HS-5 (cell line): ENCODE results near the gene ULBP1.
"Not testable (repeated sequence)": the region's sequence is repeated elsewhere in the genome, so short reads cannot be mapped to it uniquely, and the experiment has no call there.

Source experiments
- DNase-seq: peaks from one replicate; pipeline ENCODE4 v3.0.0-alpha.2; 2012; ENCODE audit warnings: low read depth

Gene ULBP1

DNA sequence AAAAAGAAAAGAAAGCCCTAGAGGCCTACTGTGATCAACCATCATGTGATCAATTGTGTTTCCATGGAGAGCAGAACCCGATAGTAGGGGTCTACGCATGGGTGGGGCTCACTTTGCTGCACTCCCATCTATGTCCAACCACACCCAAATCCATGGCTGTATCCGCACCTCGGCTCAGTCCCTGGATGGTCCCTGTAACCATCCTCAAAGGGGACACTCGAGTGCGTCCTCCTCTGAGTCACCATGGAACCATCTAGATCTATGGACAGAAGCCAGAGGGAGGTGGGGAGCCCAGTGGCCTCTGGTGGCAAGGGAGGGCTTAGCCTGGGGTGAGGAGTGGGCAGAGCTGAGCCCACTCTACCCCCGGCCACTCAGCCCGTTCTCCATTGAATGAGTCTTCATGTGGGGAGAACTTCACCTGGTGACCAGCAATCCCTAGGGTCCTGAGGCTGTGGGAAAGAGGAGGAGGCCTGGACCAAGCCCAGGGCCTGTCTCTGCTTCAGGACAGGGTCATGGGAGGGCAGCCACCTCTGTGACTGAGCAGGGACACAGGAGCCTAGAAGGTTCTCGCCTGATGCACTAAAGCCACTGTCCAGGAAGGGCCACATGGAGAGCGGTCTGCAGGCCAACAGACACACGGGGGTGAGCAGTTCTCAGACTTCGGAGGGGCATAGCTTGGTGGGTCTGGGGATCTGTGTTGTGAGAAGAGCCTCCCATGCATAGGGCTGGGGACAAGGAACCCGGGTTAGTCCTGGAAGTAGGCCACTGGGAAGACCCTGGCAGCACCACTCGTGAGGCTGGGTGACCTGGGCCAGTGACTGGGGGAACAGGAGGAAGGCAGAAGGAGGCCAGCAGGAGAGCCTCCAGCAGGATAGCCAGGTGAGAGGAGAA lies 42.3 kb downstream of the ULBP1 start:
- no peak for DNase-seq

DNA sequence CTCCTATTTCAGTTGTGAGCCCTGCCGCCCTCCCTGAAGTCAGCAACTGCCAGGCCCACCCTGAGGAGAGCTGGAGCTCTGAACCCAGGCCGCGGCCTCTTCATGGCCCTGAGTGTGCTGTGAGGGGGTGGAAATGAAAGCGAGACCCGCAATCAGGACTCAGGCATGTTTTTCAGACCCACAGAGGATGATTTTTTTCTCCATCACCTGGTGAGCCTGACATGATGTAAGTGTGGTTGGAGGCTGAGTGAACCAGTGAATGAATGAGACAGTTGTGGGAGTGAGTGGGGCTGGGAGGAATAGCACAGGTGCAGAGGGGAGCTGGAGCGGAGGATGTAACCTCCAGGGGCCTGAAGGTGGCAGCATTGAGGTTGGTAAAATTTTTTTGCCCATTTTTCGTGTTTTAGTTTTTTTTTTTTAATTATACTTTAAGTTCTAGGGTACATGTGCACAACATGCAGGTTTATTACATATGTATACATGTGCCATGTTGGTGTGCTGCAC lies 43.3 kb downstream of the ULBP1 start:
- no peak for DNase-seq

DNA sequence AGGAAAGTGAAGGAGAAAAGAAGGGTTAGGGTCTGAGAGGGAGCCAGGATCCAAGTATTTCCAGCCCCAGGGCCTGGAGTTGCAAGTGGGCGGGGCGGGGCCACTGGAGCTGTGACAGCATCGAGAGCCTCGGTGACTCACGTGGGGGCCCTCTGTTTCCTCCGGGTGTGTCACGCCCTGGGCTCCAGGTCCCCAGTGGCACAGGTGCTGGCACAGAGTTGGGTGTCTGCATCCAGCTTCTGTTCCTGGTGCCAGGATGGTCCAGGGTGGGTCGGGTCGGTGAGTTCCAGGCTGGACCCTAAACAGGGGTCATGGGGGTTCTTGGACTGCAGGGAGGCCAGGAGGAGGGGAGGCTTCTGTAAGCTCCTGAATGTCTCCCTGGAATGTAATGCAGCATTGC lies 44.8 kb downstream of the ULBP1 start:
- DNase-seq: no peak

DNA sequence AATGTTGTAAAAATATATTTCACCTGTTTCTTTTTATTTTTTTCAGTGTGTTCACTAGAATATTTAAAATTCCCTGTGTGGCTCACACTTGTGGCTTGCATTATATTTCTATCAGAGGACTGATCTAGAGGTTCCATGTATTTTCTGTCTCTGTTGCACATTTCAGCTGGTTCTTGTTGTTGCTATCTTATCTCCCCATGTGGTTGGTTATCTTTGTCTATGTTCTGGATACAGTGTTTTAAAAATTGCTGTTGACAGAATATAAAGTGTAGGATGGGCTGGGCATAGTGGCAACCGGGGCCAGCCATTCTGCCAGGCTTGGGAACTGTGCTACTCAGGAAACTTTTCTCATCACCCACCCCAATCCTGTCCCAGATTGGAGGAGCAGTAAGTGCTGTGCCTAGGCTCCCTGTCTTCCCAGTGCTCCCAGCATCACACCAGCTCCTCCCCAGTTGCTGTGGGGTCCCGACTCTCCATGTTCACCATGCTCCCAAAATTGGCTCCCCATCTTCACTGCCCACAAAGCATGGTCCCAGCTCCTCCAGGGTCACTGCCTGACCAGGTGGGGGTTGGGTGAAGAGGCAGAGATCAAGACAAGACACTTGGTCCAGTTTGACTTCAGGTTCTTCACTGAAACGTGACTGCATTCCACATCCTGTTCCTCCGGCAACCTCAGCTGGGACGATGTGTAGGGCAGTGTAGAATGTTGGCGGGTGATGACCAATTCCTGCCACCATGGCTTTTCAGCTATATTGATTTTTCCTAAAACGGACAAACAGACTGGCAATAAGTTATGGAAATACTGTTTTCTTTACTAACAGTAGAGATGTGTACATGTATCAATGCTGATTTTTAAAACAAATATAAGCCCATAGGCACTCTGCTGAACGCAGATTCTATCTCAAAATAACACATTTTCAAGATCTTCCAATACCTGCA lies 49.4 kb downstream of the ULBP1 start:
- not testable (repeated sequence) for DNase-seq

DNA sequence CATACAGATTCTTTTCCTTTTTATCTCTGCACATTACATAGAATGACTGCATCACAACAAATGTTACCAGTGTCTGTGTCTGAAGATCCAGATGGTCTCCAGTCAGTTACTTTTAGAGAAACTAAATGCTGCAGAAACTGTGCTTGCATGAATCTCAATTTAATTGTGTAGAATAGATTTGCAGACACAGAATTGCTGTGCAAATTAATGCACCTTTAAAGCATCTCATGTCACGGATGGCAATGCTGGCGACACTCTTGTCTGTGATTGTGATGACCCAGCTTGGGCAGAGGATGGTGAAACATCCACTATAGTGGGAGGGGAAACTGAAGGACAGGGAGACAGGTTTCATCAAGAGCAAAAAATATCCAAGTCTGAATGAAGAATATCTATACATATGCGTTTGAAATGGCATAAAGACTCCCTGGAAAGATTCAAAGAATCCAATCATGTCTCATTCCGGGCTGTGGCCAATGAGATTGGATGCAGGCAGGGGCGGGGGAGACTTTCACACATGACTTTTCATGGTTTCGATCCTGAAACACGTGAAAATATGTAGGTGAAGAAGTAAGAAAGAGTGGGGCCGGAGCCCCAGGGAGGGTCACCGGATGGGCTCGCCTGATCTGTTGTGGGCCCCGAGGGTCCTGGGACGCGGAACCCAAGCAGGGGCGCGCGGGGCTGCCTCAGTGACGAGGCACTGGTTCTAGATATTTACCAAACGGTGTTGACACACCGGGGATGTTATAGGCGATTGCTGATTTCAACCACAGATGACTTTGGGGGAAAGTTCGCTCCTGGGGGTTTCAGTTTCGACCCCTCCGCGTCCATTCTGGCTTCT lies 50.3 kb downstream of the ULBP1 start:
- not testable (repeated sequence) for DNase-seq

DNA sequence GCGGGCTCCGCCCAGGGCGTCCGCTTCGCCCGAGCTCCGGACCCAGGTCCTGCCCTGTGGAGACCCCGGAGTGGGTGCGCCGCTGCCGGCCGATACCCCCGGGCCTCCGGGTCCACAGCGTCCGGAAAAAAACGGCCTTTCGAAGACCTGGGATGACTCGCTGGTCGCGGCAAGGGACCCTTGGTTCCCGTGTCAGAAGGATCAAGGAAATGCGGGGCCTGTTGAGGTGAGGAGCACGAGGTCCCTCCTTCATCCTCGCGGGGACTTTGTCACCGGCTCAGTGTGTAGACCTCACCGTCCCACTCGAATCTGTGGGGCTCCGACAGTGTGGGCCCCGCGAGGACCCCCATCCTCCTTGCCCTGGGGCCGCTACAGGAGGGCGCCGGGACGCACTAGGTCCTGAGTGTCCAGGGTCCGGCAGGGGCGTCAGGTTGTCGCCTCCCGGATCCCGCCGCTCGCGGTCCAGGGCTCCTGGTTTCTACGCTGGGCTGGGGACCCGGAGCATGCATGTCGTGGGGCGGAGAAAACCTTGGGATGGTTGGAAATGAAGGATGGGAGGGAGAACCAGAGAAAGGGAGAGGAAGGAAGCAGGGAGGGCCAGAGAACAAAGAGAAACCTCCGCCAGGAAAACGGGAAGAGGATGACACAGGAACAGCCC lies 51.0 kb downstream of the ULBP1 start:
- DNase-seq: not testable (repeated sequence)

DNA sequence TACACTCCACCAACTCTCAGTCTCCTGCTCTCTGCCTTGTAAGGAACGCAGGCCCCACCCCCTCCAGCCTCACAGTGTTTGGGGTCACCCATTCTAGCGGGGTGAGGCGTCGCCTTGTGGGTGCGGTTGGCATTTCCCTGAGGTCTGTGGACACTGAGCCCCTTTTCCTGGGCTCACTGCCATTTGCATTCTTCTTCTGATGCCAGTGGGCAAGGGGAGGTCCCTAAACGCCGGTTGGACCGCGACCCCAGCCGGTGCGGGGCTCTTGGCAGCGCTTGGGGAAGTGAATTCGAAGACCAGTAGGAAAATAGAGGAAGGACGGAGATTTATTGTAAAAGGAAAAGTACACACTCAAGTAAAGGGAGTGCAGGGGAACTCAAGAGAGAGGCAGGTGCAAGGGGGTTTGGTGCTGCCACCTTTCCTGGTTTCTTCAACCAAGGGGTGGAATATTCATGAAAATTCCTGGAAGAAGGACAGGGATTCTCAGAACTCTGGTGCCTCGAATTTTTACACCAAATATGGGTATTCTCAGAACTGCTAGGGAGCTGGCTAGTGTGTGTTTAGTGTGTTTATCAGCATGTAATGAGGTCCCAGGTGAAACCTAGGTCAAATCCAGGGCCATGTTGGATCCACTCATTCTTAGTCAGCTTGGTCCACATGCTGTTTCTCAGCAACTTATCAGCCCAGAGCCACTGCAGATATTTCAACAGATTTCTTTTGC lies 51.7 kb downstream of the ULBP1 start:
- DNase-seq: not testable (repeated sequence)

DNA sequence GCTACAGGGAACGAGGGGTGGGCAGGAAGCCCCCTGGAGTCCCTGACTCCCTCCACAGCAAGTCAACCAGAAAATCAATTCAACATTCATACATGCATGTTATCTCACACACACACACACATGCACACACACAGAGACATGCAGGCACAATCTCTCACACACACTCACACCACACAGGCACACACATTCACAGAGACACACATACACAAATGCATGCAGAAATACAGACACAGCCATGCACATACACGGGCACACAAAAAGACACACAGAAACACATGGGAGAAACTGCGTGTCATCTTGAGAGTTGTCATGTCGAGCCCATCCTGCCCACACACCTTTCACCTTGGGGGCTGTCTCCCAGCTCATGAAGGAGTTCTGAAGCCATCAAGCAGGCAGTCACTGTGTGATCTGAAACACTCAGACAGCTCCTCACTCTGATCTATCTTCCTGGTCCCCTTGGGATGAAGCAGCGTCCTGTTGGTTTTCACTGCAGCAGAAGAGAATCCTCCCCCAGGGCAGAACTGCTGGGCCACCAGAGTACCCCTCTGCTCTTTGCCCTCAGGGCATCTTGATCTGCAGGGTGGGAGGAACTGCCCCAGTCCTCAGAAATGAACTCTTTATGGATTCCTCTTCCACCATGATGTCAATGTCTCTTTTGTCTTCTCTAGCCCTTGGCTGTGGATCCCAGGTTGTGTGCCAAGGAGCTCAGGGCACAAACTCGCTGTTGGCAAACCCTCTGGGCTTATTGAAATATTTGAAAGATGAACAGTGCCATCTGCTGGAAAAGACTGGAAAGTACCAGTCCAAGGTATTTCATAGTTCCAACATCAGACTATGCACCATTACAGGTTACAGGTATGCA lies 52.8 kb downstream of the ULBP1 start:
- no peak for DNase-seq

DNA sequence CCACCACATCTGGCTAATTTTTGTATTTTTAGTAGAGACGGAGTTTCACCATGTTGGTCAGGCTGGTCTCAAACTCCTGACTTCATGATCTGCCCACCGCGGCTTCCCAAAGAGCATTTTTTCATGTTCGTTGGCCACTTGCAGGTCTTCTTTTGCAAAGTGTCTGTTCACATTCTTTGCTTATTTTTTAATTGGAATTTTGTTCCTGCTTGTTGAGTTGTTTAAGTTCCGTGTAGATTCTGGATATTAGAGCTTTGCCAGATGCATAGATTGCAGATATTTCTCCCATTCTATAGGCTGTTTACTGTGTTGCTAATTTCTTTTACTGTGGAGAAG lies 53.4 kb downstream of the ULBP1 start:
- not testable (repeated sequence) for DNase-seq

DNA sequence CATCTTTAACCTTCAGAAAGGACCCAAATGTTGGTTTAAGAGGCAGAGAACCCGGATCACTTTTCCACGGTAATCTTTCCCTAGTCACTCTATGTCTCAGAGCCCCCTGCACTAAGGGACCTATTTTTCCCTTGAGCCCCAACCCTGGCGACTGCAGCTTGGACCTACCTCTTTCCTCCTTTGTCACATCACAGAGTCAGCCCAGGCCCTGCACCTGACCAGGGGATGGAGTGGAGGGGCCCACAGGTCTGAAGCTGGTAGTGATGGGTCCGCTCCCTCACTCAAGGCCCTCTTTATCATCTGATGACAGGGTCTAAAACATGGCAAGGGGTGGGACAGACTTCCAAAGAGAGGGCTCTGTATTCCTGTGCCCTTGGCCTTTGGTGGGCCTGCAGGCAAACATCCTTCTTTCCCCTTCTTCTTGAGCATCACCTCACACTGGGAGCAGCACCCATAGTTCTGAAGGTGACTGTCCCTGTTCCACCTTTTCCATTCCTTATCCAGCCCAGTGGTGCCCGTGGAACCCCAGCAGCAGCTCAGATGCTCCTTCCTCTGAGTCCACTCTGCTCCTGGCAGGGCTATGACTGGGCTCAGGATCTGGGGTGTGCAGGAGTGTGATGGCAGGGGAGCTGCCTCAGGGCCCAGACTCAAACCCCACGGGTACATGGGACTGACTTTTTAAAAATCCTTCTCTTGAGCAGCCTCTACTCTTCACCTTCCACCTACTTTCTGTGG lies 55.3 kb downstream of the ULBP1 start:
- no peak for DNase-seq

DNA sequence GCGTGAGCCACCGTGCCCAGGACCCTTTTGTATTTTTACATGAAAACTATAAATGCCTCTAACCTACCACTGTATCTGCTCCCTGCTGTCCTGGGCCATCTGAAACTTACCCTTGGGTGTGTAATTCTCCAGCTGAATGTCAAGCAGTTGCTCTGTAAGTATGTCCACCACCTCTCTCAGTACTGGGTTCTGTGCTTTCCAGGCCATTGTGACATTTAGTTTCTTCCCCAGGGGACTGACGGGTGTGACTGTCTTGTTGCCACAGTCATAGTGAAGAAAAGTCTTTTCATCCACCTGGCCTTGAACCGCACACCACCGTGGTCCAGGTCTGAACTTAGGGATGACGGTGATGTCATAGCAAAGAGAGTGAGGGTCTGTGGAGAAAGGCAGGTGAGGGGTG lies 58.1 kb downstream of the ULBP1 start:
- not testable (repeated sequence) for DNase-seq
